ENCODE measurements around the gene OGFR.

GRCh38 chr20:62807444-62808210 is 3.0 kb downstream of the OGFR start:
- TF ChIP-seq EZH2 (IDR thresholded peaks at IDR 0.05; ENCODE audit: insufficient read depth, poor library complexity, severe bottlenecking) (no peak), EZH2phosphoT487 (IDR thresholded peaks at IDR 0.05; ENCODE audit: insufficient read depth, low read depth) (no peak)
